ENCODE data around the gene ARHGAP26.

- TF ChIP-seq EZH2 (IDR thresholded peaks at IDR 0.05; ENCODE audit: low read depth, unreplicated experiment) (no peak), CTCF (conservative IDR thresholded peaks at IDR 0.05; ENCODE audit: low read depth in 2 of 2) (no peak), JUNB (IDR thresholded peaks at IDR 0.05; ENCODE audit: unreplicated experiment) (no peak), REST (IDR thresholded peaks at IDR 0.05; ENCODE audit: unreplicated experiment) (no peak), EZH2phosphoT487 (IDR thresholded peaks at IDR 0.05; ENCODE audit: unreplicated experiment) (no peak), STAT1 (IDR thresholded peaks at IDR 0.05; ENCODE audit: unreplicated experiment) (no peak)
These were observed 75.8 kb downstream of the ARHGAP26 start for GRCh38 chr5:142845954-142846398.

All from GM23338 (cell line).